HAP-1 (cell line): Measurements from ENCODE around the gene PDHA2.
"Not testable (repeated sequence)": the region's sequence is repeated elsewhere in the genome, so short reads cannot be mapped to it uniquely, and the experiment has no call there.

Experiments used
- DNase-seq, 2 experiments: peaks; one replicate each; pipeline ENCODE4 v3.0.0-alpha.2; 2016 to 2020; ENCODE audit warnings: low spot score in 2 of 2
- H3K27me3 ChIP-seq: fragments of 250-450 bp; sonication (Bioruptor Pico); 2 replicates; pipeline ENCODE4 v1.5.1; 2020; ENCODE audit warnings: low read depth, mild to moderate bottlenecking, moderate library complexity
- H3K36me3 ChIP-seq: fragments of 250-450 bp; sonication (Bioruptor Pico); replicated peaks from 2 replicates; pipeline ENCODE4 v1.5.1; 2020; ENCODE audit warnings: mild to moderate bottlenecking
- H3K4me1 ChIP-seq: fragments of 250-450 bp; sonication (Bioruptor Pico); 2 replicates; pipeline ENCODE4 v1.5.1; 2020; ENCODE audit warnings: mild to moderate bottlenecking
- H3K4me3 ChIP-seq: fragments of 250-450 bp; sonication (Bioruptor Pico); 2 replicates; pipeline ENCODE4 v1.5.1; 2020; ENCODE audit warnings: mild to moderate bottlenecking, moderate library complexity
- H3K9me3 ChIP-seq: fragments of 250-450 bp; sonication (Bioruptor Pico); 2 replicates; pipeline ENCODE4 v1.5.1; 2020; ENCODE audit warnings: mild to moderate bottlenecking, moderate library complexity
- in situ Hi-C: fragments of 300-500 bp; cut with MboI; formaldehyde crosslinking; loops from 3 replicates; pipeline ENCODE4 v1.14.3; 2020; ENCODE audit warnings: low sequenced_read_pairs, inconsistent platforms, mixed read lengths

PDHA2 gene

GRCh38 chr4:95839891-95840290 is at the start of gene PDHA2:
TSS of gene PDHA2 (plus strand) at chr4:95840093. CDS start at chr4:95840151, 58 bp downstream.
- Histone ChIP-seq H3K9me3 (no peaks in the 10 kb centered on the region), H3K36me3 (no peaks in the 10 kb centered on the region), H3K27me3 (no peaks in the 10 kb centered on the region), H3K4me1 (no peaks in the 10 kb centered on the region), H3K4me3 (no peak within 1 kb of the TSS)
- no peak for DNase-seq
- in situ Hi-C loops: no loop called here

- in situ Hi-C loops: no loop called here
- Histone ChIP-seq H3K9me3 (no peaks in the 10 kb centered on the region), H3K4me3 (no peak overlapping the region), H3K27me3 (no peaks in the 10 kb centered on the region), H3K36me3 (no peaks in the 10 kb centered on the region), H3K4me1 (no peaks in the 10 kb centered on the region)
- DNase-seq: no peak
These were observed 41.9 kb upstream of the PDHA2 start for GRCh38 chr4:95798003-95798402.

- H3K9me3 ChIP-seq: no peaks in the 10 kb centered on the region
- no peak for DNase-seq
- no peaks in the 10 kb centered on the region for H3K4me1 ChIP-seq
- H3K4me3 ChIP-seq: no peak overlapping the region
- H3K27me3 ChIP-seq: no peaks in the 10 kb centered on the region
- H3K36me3 ChIP-seq: no peaks in the 10 kb centered on the region
- in situ Hi-C loops: no loop called here
These were observed 41.2 kb upstream of the PDHA2 start for GRCh38 chr4:95798727-95799126.

DNA sequence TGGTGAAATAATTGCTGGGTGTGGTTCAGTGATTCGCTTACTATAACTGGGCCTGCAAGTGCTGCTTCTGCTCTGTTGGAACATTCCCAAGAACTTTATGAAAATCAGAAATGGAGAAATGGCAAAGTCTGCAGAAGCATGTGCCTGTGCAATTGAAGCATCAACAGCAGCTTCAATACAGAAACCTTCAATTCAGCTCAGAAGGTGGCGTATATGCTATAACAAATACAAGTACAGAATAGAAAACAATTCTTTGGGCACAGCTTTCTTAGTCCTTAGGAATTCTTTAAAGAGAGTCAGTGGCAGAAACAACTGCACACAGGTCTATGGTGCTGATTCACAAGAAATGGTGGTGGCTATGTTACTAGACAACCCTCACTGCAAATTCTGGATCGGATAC is 18.0 kb upstream of the PDHA2 start:
- no peak for DNase-seq
- Histone ChIP-seq H3K9me3 (no peaks in the 10 kb centered on the region), H3K27me3 (no peaks in the 10 kb centered on the region), H3K4me3 (no peak overlapping the region), H3K4me1 (no peaks in the 10 kb centered on the region), H3K36me3 (no peaks in the 10 kb centered on the region)
- in situ Hi-C loops: no loop called here

- in situ Hi-C loops: no loop called here
- Histone ChIP-seq H3K36me3 (no peaks in the 10 kb centered on the region), H3K4me3 (no peak overlapping the region), H3K4me1 (no peaks in the 10 kb centered on the region), H3K27me3 (no peaks in the 10 kb centered on the region), H3K9me3 (no peaks in the 10 kb centered on the region)
- DNase-seq: no peak
These were observed 14.3 kb upstream of the PDHA2 start for GRCh38 chr4:95825546-95825945.

DNA sequence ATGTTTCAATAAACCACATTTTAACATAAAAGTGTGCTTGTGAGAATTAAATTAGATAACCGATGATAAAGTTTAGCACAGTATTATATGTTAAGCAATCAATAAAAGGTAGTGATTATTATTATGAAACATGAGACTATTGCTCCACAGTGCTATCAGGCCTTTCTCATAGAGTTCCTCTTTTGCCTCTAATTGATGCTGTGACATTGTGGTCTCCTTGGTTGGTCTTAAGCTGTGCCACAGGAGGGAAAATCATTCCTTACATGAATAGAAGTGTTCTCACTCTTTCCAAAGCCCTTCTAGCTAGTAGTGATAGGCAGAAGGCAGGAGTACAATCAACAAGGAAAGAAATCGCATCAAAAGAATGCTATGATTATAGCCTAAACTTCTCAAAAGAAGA is 9.2 kb upstream of the PDHA2 start:
- no peaks in the 10 kb centered on the region for H3K4me1 ChIP-seq
- in situ Hi-C loops: no loop called here
- no peak for DNase-seq
- H3K9me3 ChIP-seq: no peaks in the 10 kb centered on the region
- no peaks in the 10 kb centered on the region for H3K36me3 ChIP-seq
- H3K27me3 ChIP-seq: no peaks in the 10 kb centered on the region
- H3K4me3 ChIP-seq: no peak overlapping the region

DNA sequence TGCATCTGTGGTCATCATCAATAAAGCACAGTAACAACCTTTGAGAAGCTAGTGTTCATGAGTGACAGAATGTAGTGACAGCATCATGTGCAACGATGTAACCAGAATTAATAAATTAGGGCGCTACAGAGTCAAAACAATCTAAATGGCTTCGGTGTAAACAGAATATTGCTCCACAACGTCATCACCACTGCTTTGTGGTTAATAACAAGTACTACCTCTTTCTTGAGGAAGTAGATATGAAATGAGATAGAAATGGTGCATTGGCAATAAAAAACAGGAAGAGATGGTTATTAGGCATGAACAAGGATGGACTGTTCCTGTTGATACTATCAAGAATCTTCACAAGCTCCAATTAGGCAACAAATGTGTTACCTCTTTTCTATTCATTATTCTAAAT is 8.7 kb upstream of the PDHA2 start:
- DNase-seq: no peak
- in situ Hi-C loops: no loop called here
- H3K4me1 ChIP-seq: no peaks in the 10 kb centered on the region
- H3K27me3 ChIP-seq: no peaks in the 10 kb centered on the region
- H3K4me3 ChIP-seq: no peak overlapping the region
- no peaks in the 10 kb centered on the region for H3K9me3 ChIP-seq
- no peaks in the 10 kb centered on the region for H3K36me3 ChIP-seq

DNA sequence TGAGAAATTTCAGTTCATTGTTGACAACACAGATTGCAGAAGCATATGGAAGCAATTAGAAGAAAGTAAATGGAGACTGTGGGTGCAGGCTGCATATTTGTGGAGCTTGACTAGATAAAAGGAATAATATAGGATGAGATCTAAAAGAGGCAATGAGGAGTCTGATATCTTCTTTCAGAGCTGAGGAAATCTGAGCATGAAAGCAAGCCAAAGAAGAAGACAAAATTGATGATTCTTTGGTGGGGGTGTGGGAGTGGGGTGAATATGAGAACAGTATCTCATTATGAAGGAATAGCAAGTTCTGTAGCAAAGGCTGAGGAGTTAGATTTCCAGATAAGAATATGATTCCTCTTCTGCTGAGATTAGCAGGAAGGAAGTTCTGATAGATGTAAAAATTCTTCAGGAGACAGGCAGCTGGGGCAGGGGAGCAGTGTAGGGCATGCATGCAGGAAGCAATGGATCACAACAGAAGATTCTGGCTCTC is 6.1 kb upstream of the PDHA2 start:
- in situ Hi-C loops: no loop called here

DNA sequence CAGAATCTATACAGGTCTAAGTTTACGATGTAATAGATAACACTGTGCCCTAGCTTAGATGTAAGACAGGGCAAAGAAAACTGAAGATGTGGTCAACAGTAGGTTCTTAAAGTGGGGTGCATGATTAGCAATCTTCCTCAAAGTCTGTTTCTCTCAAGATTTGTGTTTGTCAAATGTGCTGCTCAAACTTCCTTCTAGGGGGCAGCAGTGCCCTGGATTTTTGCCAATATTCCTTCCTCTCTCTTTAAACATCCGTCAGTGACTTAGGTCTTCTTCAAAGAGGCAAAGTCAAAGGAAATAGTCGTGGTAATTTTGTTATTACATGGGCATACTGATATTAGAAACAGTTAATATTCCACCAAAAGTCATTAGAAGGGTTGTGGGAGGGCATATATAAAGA is 4.2 kb upstream of the PDHA2 start:
- in situ Hi-C loops: no loop called here
- Histone ChIP-seq H3K4me3 (no peak overlapping the region), H3K36me3 (no peaks in the 10 kb centered on the region)

More for the DNA sequence above, 6.1 kb upstream of the PDHA2 start:
- no peak overlapping the region for H3K4me3 ChIP-seq
- no peak for DNase-seq
- H3K9me3 ChIP-seq: no peaks in the 10 kb centered on the region
- H3K36me3 ChIP-seq: no peaks in the 10 kb centered on the region
- H3K4me1 ChIP-seq: no peaks in the 10 kb centered on the region
- H3K27me3 ChIP-seq: no peaks in the 10 kb centered on the region

GRCh38 chr4:95838192-95838591 is 1.7 kb upstream of the PDHA2 start:
- in situ Hi-C loops: no loop called here
- Histone ChIP-seq H3K4me1 (no peaks in the 10 kb centered on the region), H3K27me3 (no peaks in the 10 kb centered on the region), H3K9me3 (no peaks in the 10 kb centered on the region), H3K36me3 (no peaks in the 10 kb centered on the region), H3K4me3 (no peak overlapping the region)
- no peak for DNase-seq

More for the DNA sequence above, 4.2 kb upstream of the PDHA2 start:
- no peaks in the 10 kb centered on the region for H3K27me3 ChIP-seq
- peak; percentile 38 to 50 for DNase-seq
- no peaks in the 10 kb centered on the region for H3K4me1 ChIP-seq
- no peaks in the 10 kb centered on the region for H3K9me3 ChIP-seq

DNA sequence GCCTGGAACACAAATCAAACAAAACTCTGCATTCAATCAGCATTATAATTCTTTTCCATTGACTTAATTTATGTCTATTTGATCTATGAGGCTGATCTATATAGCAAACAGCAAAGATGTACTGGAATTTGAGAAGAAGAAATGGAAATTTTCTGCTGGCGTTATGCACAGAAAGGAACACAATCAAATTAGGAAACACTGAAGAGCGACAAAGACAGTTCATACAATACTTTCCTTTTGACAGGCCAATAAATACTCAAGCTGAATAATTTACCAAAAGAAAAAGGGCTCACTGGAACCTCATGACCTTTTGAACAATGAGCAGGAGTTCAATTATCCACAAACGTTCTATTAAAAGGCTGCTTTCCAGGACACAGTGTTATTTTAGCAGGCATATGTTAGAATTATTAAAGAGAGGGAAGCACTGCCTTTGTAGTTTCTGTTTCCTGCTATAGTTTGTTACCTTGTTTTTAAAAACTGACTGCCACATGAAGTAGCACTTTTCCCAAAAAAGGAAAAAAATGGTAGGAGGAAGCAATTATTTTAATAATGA is 8.1 kb downstream of the PDHA2 start:
- Histone ChIP-seq H3K36me3 (no peaks in the 10 kb centered on the region), H3K4me1 (peaks cover 11% of the 10 kb centered on the region), H3K9me3 (no peaks in the 10 kb centered on the region), H3K27me3 (no peaks in the 10 kb centered on the region), H3K4me3 (no peak overlapping the region)
- in situ Hi-C loops: no loop called here
- DNase-seq: peak in 1 of 2 experiments; percentile 85

- no peaks in the 10 kb centered on the region for H3K9me3 ChIP-seq
- no peak overlapping the region for H3K4me3 ChIP-seq
- no peaks in the 10 kb centered on the region for H3K36me3 ChIP-seq
- no peaks in the 10 kb centered on the region for H3K27me3 ChIP-seq
- no peak for DNase-seq
- in situ Hi-C loops: no loop called here
- peaks cover 11% of the 10 kb centered on the region for H3K4me1 ChIP-seq
These were observed 10.3 kb downstream of the PDHA2 start for GRCh38 chr4:95850161-95850560.

DNA sequence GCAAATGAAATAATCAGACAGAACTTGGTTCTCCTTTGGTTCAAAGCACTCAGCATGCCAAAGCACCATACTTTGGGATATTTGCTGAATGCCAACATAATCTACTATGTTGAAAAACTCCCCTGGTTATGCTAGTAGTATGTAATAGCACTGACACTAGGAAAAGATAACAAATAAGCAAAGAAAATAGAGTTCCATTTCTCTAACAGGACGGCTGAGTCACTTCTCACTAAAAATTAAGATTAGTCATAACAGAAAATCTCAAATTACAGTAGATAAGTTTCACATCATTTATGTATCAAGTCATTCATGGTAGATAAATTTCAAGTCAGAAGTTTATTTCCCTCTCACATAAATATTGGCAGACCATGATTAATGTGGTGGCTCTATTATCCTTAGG is 17.9 kb downstream of the PDHA2 start:
- in situ Hi-C loops: no loop called here

DNA sequence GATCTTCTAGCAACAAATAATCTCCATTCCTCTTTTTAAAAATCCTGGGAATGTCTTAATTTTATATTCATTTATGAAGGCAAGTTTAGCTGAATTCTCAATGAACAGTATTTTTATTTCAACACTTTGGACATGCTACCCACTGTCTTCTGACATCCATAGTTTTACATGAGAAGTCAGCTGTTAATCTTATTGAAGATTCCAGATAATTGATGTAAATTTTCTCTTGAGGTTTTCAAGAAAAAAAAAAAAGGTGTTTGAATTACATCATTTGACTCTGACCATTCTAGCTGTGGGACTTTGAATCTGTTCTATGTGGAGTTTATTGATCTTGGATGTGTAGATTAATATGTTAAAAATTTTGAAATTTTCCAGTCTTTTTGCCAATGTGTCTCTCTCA is 28.0 kb downstream of the PDHA2 start:
- Histone ChIP-seq H3K36me3 (no peaks in the 10 kb centered on the region), H3K4me3 (no peak overlapping the region), H3K9me3 (no peaks in the 10 kb centered on the region), H3K27me3 (no peaks in the 10 kb centered on the region), H3K4me1 (no peaks in the 10 kb centered on the region)
- in situ Hi-C loops: no loop called here
- DNase-seq: no peak

More for the DNA sequence above, 17.9 kb downstream of the PDHA2 start:
- DNase-seq: no peak
- no peaks in the 10 kb centered on the region for H3K27me3 ChIP-seq
- no peaks in the 10 kb centered on the region for H3K4me1 ChIP-seq
- H3K9me3 ChIP-seq: no peaks in the 10 kb centered on the region
- H3K4me3 ChIP-seq: no peak overlapping the region
- no peaks in the 10 kb centered on the region for H3K36me3 ChIP-seq

DNA sequence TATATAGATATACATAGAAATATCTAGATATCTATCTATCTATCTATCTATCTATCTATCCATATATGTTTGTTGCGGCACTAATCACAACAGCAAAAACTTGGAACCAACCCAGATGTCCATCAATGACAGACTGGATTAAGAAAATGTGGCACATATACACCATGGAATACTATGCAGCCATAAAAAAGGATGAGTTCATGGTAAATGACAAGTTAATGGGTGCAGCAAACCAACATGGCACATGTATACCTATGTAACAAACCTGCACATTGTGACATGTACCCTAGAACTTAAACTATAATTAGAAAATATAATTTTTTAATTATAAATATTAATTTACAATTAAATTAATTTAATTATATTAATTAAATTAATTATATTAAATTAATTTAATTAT is 29.5 kb downstream of the PDHA2 start:
- in situ Hi-C loops, H3K9me3 ChIP-seq, H3K4me3 ChIP-seq, H3K4me1 ChIP-seq, H3K27me3 ChIP-seq, DNase-seq, H3K36me3 ChIP-seq: not testable (repeated sequence)
